ENCODE data around the gene L2HGDH.

GRCh38 chr14:50230701-50231474 is 81.1 kb downstream of the L2HGDH start:
- TF ChIP-seq CTCF (IDR thresholded peaks at IDR 0.05), result no peak
- no peak for TF ChIP-seq POLR2A (IDR thresholded peaks at IDR 0.05)
